ENCODE results near the gene NIP7.

GRCh38 chr16:69345923-69346322 is 6.4 kb downstream of the NIP7 start:
- TF ChIP-seq CTCF (IDR thresholded peaks at IDR 0.05; ENCODE audit: extremely low read depth in 1 of 2, insufficient read depth in 1 of 2, low read depth in 1 of 2, low read length in 2 of 2) (no peak), POLR2AphosphoS5 (IDR thresholded peaks at IDR 0.05; ENCODE audit: insufficient read depth, low read depth, low read length) (no peak), POLR2A (IDR thresholded peaks at IDR 0.05; ENCODE audit: low read depth, low read length) (no peak), MAX (IDR thresholded peaks at IDR 0.05; ENCODE audit: insufficient read depth, insufficient read length) (no peak), EZH2 (IDR thresholded peaks at IDR 0.05; ENCODE audit: borderline replicate concordance, low read depth, low read length, severe bottlenecking) (no peak), MYC (IDR thresholded peaks at IDR 0.05; ENCODE audit: low read depth, low read length) (no peak), FOS (IDR thresholded peaks at IDR 0.05; ENCODE audit: borderline replicate concordance, insufficient read depth, low read length) (no peak)
